WTC11 (cell line): ENCODE data around the gene PLK3. TPM values are rescaled to one million over a fixed set of nuclear protein-coding genes. Genes with fewer than 3 reads are reported as not detected.

ENCODE experiments used
- ATAC-seq: fragments of 200-7000 bp; cut with Tn5 transposase; 2 replicates; pipeline ENCODE4 v1.10.0; 2021; ENCODE audit warnings: mild to moderate bottlenecking, moderate library complexity
- CTCF ChIA-PET: fragments of 300-600 bp; sonication (Branson Sonifier 250); formaldehyde crosslinking; loops from one replicate; lab custom pipeline; 2021; ENCODE audit warnings: antibody characterized with exemption; lab: Charles Lee
- POLR2A ChIA-PET: fragments of 350-600 bp; sonication (Branson Sonifier 250); formaldehyde crosslinking; loops from one replicate; lab custom pipeline; 2021; ENCODE audit warnings: antibody characterized with exemption; lab: Charles Lee
- DNase-seq: peaks from one replicate; pipeline ENCODE4 v3.0.0; 2021; ENCODE audit warnings: low spot score
- H3K27ac Mint-ChIP-seq: 2 replicates; pipeline ENCODE4 v1.8.0; 2021; ENCODE audit warnings: mixed read lengths
- H3K27me3 Mint-ChIP-seq: 2 replicates; pipeline ENCODE4 v1.8.0; 2021; ENCODE audit warnings: low read depth, mild to moderate bottlenecking, moderate library complexity, mixed read lengths
- H3K36me3 Mint-ChIP-seq: 2 replicates; pipeline ENCODE4 v1.8.0; 2021; ENCODE audit warnings: mixed read lengths
- H3K4me1 Mint-ChIP-seq: 2 replicates; pipeline ENCODE4 v1.8.0; 2022; ENCODE audit warnings: mixed read lengths
- H3K4me3 Mint-ChIP-seq: 2 replicates; pipeline ENCODE4 v1.8.0; 2021; ENCODE audit warnings: mild to moderate bottlenecking, moderate library complexity, mixed read lengths
- H3K9me3 Mint-ChIP-seq: 2 replicates; pipeline ENCODE4 v1.8.0; 2021; ENCODE audit warnings: mixed read lengths
- ARID4B ChIP-seq: sonication (generic); formaldehyde crosslinking; IDR thresholded peaks from 2 replicates; pipeline ENCODE4 v1.8.0; 2023; ENCODE audit warnings: missing genetic modification reagents, mild to moderate bottlenecking, borderline replicate concordance
- ATF3 ChIP-seq: sonication (generic); formaldehyde crosslinking; conservative IDR thresholded peaks from 2 replicates; pipeline ENCODE4 v1.8.1; 2022; ENCODE audit warnings: mild to moderate bottlenecking, missing genetic modification reagents
- ATF6 ChIP-seq: sonication (generic); formaldehyde crosslinking; IDR thresholded peaks from 2 replicates; pipeline ENCODE4 v1.8.1; 2023; ENCODE audit warnings: mild to moderate bottlenecking, missing genetic modification reagents
- E2F5 ChIP-seq: sonication (generic); formaldehyde crosslinking; IDR thresholded peaks from 2 replicates; pipeline ENCODE4 v1.8.1; 2022; ENCODE audit warnings: mild to moderate bottlenecking, moderate library complexity, missing genetic modification reagents
- ELF4 ChIP-seq: sonication (generic); formaldehyde crosslinking; IDR thresholded peaks from 2 replicates; pipeline ENCODE4 v1.8.1; 2022; ENCODE audit warnings: low read depth, mild to moderate bottlenecking, moderate library complexity, missing genetic modification reagents
- ETV6 ChIP-seq: sonication (generic); formaldehyde crosslinking; IDR thresholded peaks from 2 replicates; pipeline ENCODE4 v1.8.1; 2022; ENCODE audit warnings: mild to moderate bottlenecking, missing genetic modification reagents
- FOXJ3 ChIP-seq: sonication (generic); formaldehyde crosslinking; IDR thresholded peaks from 2 replicates; pipeline ENCODE4 v1.9.0; 2021; ENCODE audit warnings: missing genetic modification reagents, mild to moderate bottlenecking, borderline replicate concordance
- FOXP1 ChIP-seq: sonication (generic); formaldehyde crosslinking; IDR thresholded peaks from 2 replicates; pipeline ENCODE4 v1.8.0; 2022; ENCODE audit warnings: missing genetic modification reagents, mild to moderate bottlenecking, moderate library complexity, borderline replicate concordance
- HMGA2 ChIP-seq: fragments of 250-450 bp; sonication (Bioruptor Pico); IDR thresholded peaks from 2 replicates; pipeline ENCODE4 v1.4.0; 2021; ENCODE audit warnings: mild to moderate bottlenecking, moderate library complexity
- JUN ChIP-seq: sonication (generic); formaldehyde crosslinking; IDR thresholded peaks from 2 replicates; pipeline ENCODE4 v1.8.0; 2023; ENCODE audit warnings: mild to moderate bottlenecking, missing genetic modification reagents
- MAX ChIP-seq: sonication (generic); formaldehyde crosslinking; IDR thresholded peaks from 2 replicates; pipeline ENCODE4 v1.8.0; 2022; ENCODE audit warnings: mild to moderate bottlenecking, missing genetic modification reagents
- NFATC4 ChIP-seq: fragments of 250-450 bp; sonication (Bioruptor Pico); IDR thresholded peaks from 2 replicates; pipeline ENCODE4 v1.9.0; 2021; ENCODE audit warnings: mild to moderate bottlenecking
- NFE2L1 ChIP-seq: sonication (generic); formaldehyde crosslinking; IDR thresholded peaks from 2 replicates; pipeline ENCODE4 v1.8.1; 2023; ENCODE audit warnings: missing genetic modification reagents
- NR1H2 ChIP-seq: sonication (generic); formaldehyde crosslinking; IDR thresholded peaks from 2 replicates; pipeline ENCODE4 v1.9.0; 2021; ENCODE audit warnings: mild to moderate bottlenecking, moderate library complexity, missing genetic modification reagents
- OVOL2 ChIP-seq: fragments of 250-450 bp; sonication (Bioruptor Pico); IDR thresholded peaks from 2 replicates; pipeline ENCODE4 v1.9.0; 2021; ENCODE audit warnings: mild to moderate bottlenecking, borderline replicate concordance
- RORB ChIP-seq: fragments of 250-450 bp; sonication (Bioruptor Pico); IDR thresholded peaks from 2 replicates; pipeline ENCODE4 v1.9.0; 2021; ENCODE audit warnings: mild to moderate bottlenecking
- SMAD3 ChIP-seq: sonication (generic); formaldehyde crosslinking; IDR thresholded peaks from 2 replicates; pipeline ENCODE4 v1.8.0; 2022; ENCODE audit warnings: missing genetic modification reagents, mild to moderate bottlenecking, borderline replicate concordance
- ZNF121 ChIP-seq: sonication (generic); formaldehyde crosslinking; IDR thresholded peaks from 2 replicates; pipeline ENCODE4 v1.8.0; 2023; ENCODE audit warnings: missing genetic modification reagents
- ZNF232 ChIP-seq: sonication (generic); formaldehyde crosslinking; IDR thresholded peaks from 2 replicates; pipeline ENCODE4 v1.8.0; 2022; ENCODE audit warnings: mild to moderate bottlenecking, missing genetic modification reagents
- ZNF281 ChIP-seq: sonication (generic); formaldehyde crosslinking; IDR thresholded peaks from 2 replicates; pipeline ENCODE4 v1.8.0; 2023; ENCODE audit warnings: mild to moderate bottlenecking, missing genetic modification reagents
- ZNF317 ChIP-seq: sonication (generic); formaldehyde crosslinking; IDR thresholded peaks from 2 replicates; pipeline ENCODE4 v1.8.1; 2023; ENCODE audit warnings: low read depth, mild to moderate bottlenecking, moderate library complexity, missing genetic modification reagents, borderline replicate concordance
- ZNF396 ChIP-seq: fragments of 250-450 bp; sonication (Bioruptor Pico); IDR thresholded peaks from 2 replicates; pipeline ENCODE4 v1.8.0; 2021; ENCODE audit warnings: mild to moderate bottlenecking, moderate library complexity, borderline replicate concordance
- ZNF671 ChIP-seq: fragments of 250-450 bp; sonication (Bioruptor Pico); IDR thresholded peaks from 2 replicates; pipeline ENCODE4 v1.8.0; 2021; ENCODE audit warnings: mild to moderate bottlenecking
- total RNA-seq: library from RNA; stranded (reverse); gene quantifications from 3 replicates; pipeline ENCODE4 v1.2.3, GENCODE V29; 2021

Gene PLK3
- total RNA-seq, 1 experiment from 2014 or later, result 16.4 TPM

- TF ChIP-seq HMGA2 (CRISPR knock-in tag), result no peak
- TF ChIP-seq FOXP1 (CRISPR knock-in tag), result no peak
Observed at GRCh38 chr1:44802306-44803061, 2.3 kb downstream of the PLK3 start (continued).

- H3K27me3 Mint-ChIP-seq, result peaks cover 3% of the 10 kb centered on the region; the same call in 1 of the 2 replicates
- H3K27ac Mint-ChIP-seq, result no peak overlapping the region
- H3K4me1 Mint-ChIP-seq, result peaks cover 31% of the 10 kb centered on the region
- no peaks in the 10 kb centered on the region for H3K9me3 Mint-ChIP-seq
- ChIA-PET CTCF (interaction anchor here (1.1 kb wide), 1 partner anchor 19 kb away, joined by 4 read pairs; no protein-coding TSS in a partner anchor), POLR2A (no interaction called here)
- DNase-seq (no peak), ATAC-seq (no peak)
- H3K4me3 Mint-ChIP-seq, result no peak overlapping the region
- TF ChIP-seq ZNF232 (CRISPR knock-in tag) (no peak), OVOL2 (CRISPR knock-in tag) (no peak), NFATC4 (CRISPR knock-in tag) (no peak), RORB (CRISPR knock-in tag) (no peak), ETV6 (CRISPR knock-in tag) (no peak), ZNF396 (CRISPR knock-in tag) (no peak), ZNF317 (no peak), ARID4B (CRISPR knock-in tag) (no peak), ATF3 (no peak), JUN (CRISPR knock-in tag) (no peak)
- H3K36me3 Mint-ChIP-seq, result peaks cover 22% of the 10 kb centered on the region
Observed at GRCh38 chr1:44803062-44803311, 2.8 kb downstream of the PLK3 start.

- Mint-ChIP-seq H3K27ac (no peak overlapping the region), H3K4me3 (no peak overlapping the region), H3K4me1 (peaks cover 34% of the 10 kb centered on the region), H3K36me3 (peaks cover 22% of the 10 kb centered on the region), H3K27me3 (peaks cover 3% of the 10 kb centered on the region; the same call in 1 of the 2 replicates), H3K9me3 (no peaks in the 10 kb centered on the region)
- DNase-seq (no peak), ATAC-seq (no peak)
- ChIA-PET POLR2A (interaction anchor here (0.5 to 0.9 kb wide), 2 partner anchors 9 to 10 kb away, joined by 3 read pairs; no protein-coding TSS in a partner anchor), CTCF (no interaction called here)
- TF ChIP-seq NR1H2 (CRISPR knock-in tag) (no peak), ZNF281 (CRISPR knock-in tag) (no peak), E2F5 (CRISPR knock-in tag) (no peak), ZNF121 (CRISPR knock-in tag) (no peak), NFATC4 (CRISPR knock-in tag) (no peak), SMAD3 (CRISPR knock-in tag) (no peak), ELF4 (no peak), FOXJ3 (CRISPR knock-in tag) (no peak), MAX (CRISPR knock-in tag) (no peak), NFE2L1 (CRISPR knock-in tag) (no peak), ZNF671 (CRISPR knock-in tag) (no peak), ATF6 (CRISPR knock-in tag) (no peak)
Observed at GRCh38 chr1:44803312-44804095, 3.3 kb downstream of the PLK3 start.
